Endothelial cell of umbilical vein (primary cell): ENCODE results near the gene TEAD3. TPM values are rescaled to one million over a fixed set of nuclear protein-coding genes. Genes with fewer than 3 reads are reported as not detected.

Experiments
- BruUV-seq: library from RNA; stranded (reverse); fragments of 400-500 nt; replicated peaks from 2 replicates; lab custom pipeline; 2021; lab: Mats Ljungman, UMichigan
- CTCF ChIA-PET: fragments of 300-600, 350-600 bp; sonication (Branson Sonifier 250); formaldehyde crosslinking; loops from one replicate; lab custom pipeline; 2021; ENCODE audit warnings: antibody characterized with exemption, inconsistent platforms; lab: Charles Lee
- POLR2A ChIA-PET: fragments of 300-600, 350-600 bp; sonication (Branson Sonifier 250); formaldehyde crosslinking; loops from one replicate; lab custom pipeline; 2021; ENCODE audit warnings: antibody characterized with exemption, inconsistent platforms; lab: Charles Lee
- DNase-seq: peaks from one replicate; pipeline ENCODE4 v3.0.0-alpha.2; 2011; ENCODE audit warnings: low read depth, low spot score
- FAIRE-seq: peaks from 2 replicates; lab custom pipeline; 2011; peaks lifted over from hg19 to GRCh38; lab: Jason Lieb, UNC
- H2AFZ ChIP-seq: 2 replicates; pipeline ENCODE4 v1.6.0; 2012; ENCODE audit warnings: low read depth, low read length, control low read depth, inconsistent platforms
- H3K27ac ChIP-seq: 2 replicates; pipeline ENCODE4 v1.5.1; 2011; ENCODE audit warnings: low read depth, mild to moderate bottlenecking, control low read depth, low read length, moderate library complexity; ENCODE audit not compliant: insufficient read depth
- H3K27me3 ChIP-seq, 2 experiments: 2 replicates each; pipeline versions ENCODE4 v1.6.0 to v1.6.1; 2011; ENCODE audit warnings: low read length in 2 of 2, mixed read lengths in 1 of 2; ENCODE audit not compliant: control insufficient read depth in 2 of 2, insufficient read depth in 2 of 2
- H3K36me3 ChIP-seq, 2 experiments: 2 replicates in 1 of 2; 3 replicates in 1 of 2; pipeline ENCODE4 v1.5.1; 2011; ENCODE audit warnings: low read length in 2 of 2, mild to moderate bottlenecking in 1 of 2, moderate library complexity in 1 of 2; ENCODE audit not compliant: control insufficient read depth in 2 of 2, insufficient read depth in 2 of 2; ENCODE audit errors: extremely low read depth in 1 of 2
- H3K4me1 ChIP-seq: 3 replicates; pipeline ENCODE4 v1.5.1; 2011; ENCODE audit warnings: mild to moderate bottlenecking, low read length; ENCODE audit not compliant: control insufficient read depth, insufficient read depth; ENCODE audit errors: extremely low read depth
- H3K4me2 ChIP-seq: 2 replicates; pipeline ENCODE4 v1.6.1; 2011; ENCODE audit warnings: low read length, control low read depth, mixed read lengths; ENCODE audit not compliant: insufficient read depth
- H3K4me3 ChIP-seq, 3 experiments: fragments of 200-600 bp in 1 of 3; sonication (generic), shearing (Covaris generic) in 1 of 3; replicated peaks in 1 of 3; 2 replicates each; pipeline ENCODE4 v1.5.1; 2011 to 2016; ENCODE audit warnings: control low read depth in 3 of 3, low read length in 3 of 3, mild to moderate bottlenecking in 2 of 3, inconsistent platforms in 1 of 3, low read depth in 1 of 3, moderate library complexity in 1 of 3; ENCODE audit not compliant: insufficient read depth in 1 of 3
- H3K79me2 ChIP-seq: 2 replicates; pipeline ENCODE4 v1.6.0; 2012; ENCODE audit warnings: low read length, inconsistent platforms; ENCODE audit not compliant: control insufficient read depth, insufficient read depth
- H3K9ac ChIP-seq: replicated peaks from 2 replicates; pipeline ENCODE3; 2011; ENCODE audit warnings: low read length, control low read depth; ENCODE audit not compliant: insufficient read depth; ENCODE audit errors: extremely low read depth
- H3K9me1 ChIP-seq: replicated peaks from 3 replicates; pipeline ENCODE4 v1.6.0; 2011; ENCODE audit warnings: mild to moderate bottlenecking, low read length; ENCODE audit not compliant: control insufficient read depth, insufficient read depth; ENCODE audit errors: extremely low read depth
- H3K9me3 ChIP-seq: replicated peaks from 2 replicates; pipeline ENCODE4 v1.5.1; 2012; ENCODE audit warnings: low read length, inconsistent platforms; ENCODE audit not compliant: control insufficient read depth, insufficient read depth
- H4K20me1 ChIP-seq: replicated peaks from 2 replicates; pipeline ENCODE3; 2011; ENCODE audit warnings: mild to moderate bottlenecking, low read length; ENCODE audit not compliant: control insufficient read depth, insufficient read depth; ENCODE audit errors: extremely low read depth
- EZH2 ChIP-seq: IDR thresholded peaks from 2 replicates; pipeline ENCODE4 v1.6.1; 2012; ENCODE audit warnings: borderline replicate concordance, low read depth, mild to moderate bottlenecking, moderate library complexity, low read length, inconsistent platforms; ENCODE audit not compliant: severe bottlenecking
- FOS ChIP-seq: IDR thresholded peaks from 2 replicates; pipeline ENCODE4 v1.6.1; 2011; ENCODE audit warnings: mild to moderate bottlenecking, low read length, moderate library complexity, borderline replicate concordance; ENCODE audit not compliant: insufficient read depth
- JUN ChIP-seq: IDR thresholded peaks from 2 replicates; pipeline ENCODE4 v1.6.1; 2011; ENCODE audit warnings: borderline replicate concordance, low read depth; ENCODE audit not compliant: insufficient read length, insufficient read depth
- MYC ChIP-seq: IDR thresholded peaks from one replicate; pipeline ENCODE4 v1.6.1; 2011; ENCODE audit warnings: mild to moderate bottlenecking, low read depth, low read length
- POLR2AphosphoS5 ChIP-seq: IDR thresholded peaks from 2 replicates; pipeline ENCODE4 v1.6.1; 2012; ENCODE audit warnings: low read depth, mild to moderate bottlenecking, control low read depth, low read length, moderate library complexity; ENCODE audit not compliant: insufficient read depth
- dilution Hi-C: fragments of 300-500 bp; cut with MboI; formaldehyde crosslinking; loops from one replicate; pipeline ENCODE4 v1.15.0; 2019; ENCODE audit warnings: low sequenced_read_pairs; ENCODE audit not compliant: extremely low pct_ligation_motif_present
- intact Hi-C: fragments of 100-400 bp; cut with micrococcal nuclease; formaldehyde crosslinking; loops from one replicate; pipeline ENCODE4 v1.10.0; 2022
- polyA plus RNA-seq, 4 experiments: library from polyadenylated mRNA; depleted of rRNA in 3 of 4; stranded (reverse) in 3 of 4; unstranded in 1 of 4; fragments of >200 nt; gene quantifications; 2 replicates each; pipeline versions ENCODE4 v1.2.1 to v1.2.3, GENCODE V29; 2011 to 2012; ENCODE audit warnings: missing spikeins in 1 of 4
- total RNA-seq: library from RNA; stranded (reverse); gene quantifications from 2 replicates; pipeline ENCODE4 v1.2.3, GENCODE V29; 2021
- TF ChIP-seq, protein P1 (sequence below), 2 donors: IDR thresholded peaks; 1 replicate in 1 of 2; 2 replicates in 1 of 2; pipeline ENCODE4 v1.5.1; 2011; ENCODE audit warnings: low read length in 2 of 2, mild to moderate bottlenecking in 2 of 2, moderate library complexity in 2 of 2, control low read depth in 1 of 2, inconsistent platforms in 1 of 2, low read depth in 1 of 2; ENCODE audit not compliant: insufficient read depth in 1 of 2; ENCODE audit errors: extremely low read depth in 1 of 2
- TF ChIP-seq, protein P2 (sequence below): IDR thresholded peaks from 2 replicates; pipeline ENCODE4 v1.6.1; 2011; ENCODE audit not compliant: insufficient read depth, insufficient read length

TEAD3 gene
- total and polyA plus RNA-seq, 2 donors (not counting 3 experiments of a cell fraction or from before 2014, with no cell fraction given): 1.1 to 1.6 TPM

DNA sequence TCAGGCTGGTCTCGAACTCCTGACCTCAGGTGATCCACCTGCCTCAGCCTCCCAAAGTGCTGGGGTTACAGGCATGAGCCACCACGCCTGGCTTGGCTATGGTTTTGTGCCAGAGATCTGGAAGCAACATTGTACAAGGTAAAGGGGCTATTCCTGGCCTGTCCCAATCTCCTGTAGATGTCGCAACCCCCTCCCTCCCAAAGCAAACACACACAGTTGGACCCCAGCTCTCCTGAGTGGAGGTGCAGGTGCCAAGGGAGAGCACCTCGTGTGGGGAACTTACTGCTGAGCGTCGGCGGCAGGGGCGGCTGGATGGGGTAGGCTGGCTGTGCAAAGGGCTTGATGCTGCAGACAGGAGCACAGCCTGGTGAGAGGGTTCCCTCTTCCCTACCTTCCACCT is 19.9 kb downstream of the TEAD3 start:
- no peak for TF ChIP-seq POLR2AphosphoS5
- TF ChIP-seq FOS: no peak
- TF ChIP-seq, protein P1, sequence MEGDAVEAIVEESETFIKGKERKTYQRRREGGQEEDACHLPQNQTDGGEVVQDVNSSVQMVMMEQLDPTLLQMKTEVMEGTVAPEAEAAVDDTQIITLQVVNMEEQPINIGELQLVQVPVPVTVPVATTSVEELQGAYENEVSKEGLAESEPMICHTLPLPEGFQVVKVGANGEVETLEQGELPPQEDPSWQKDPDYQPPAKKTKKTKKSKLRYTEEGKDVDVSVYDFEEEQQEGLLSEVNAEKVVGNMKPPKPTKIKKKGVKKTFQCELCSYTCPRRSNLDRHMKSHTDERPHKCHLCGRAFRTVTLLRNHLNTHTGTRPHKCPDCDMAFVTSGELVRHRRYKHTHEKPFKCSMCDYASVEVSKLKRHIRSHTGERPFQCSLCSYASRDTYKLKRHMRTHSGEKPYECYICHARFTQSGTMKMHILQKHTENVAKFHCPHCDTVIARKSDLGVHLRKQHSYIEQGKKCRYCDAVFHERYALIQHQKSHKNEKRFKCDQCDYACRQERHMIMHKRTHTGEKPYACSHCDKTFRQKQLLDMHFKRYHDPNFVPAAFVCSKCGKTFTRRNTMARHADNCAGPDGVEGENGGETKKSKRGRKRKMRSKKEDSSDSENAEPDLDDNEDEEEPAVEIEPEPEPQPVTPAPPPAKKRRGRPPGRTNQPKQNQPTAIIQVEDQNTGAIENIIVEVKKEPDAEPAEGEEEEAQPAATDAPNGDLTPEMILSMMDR (IDR thresholded peaks at IDR 0.05; ENCODE audit: extremely low read depth in 1 of 2, insufficient read depth in 1 of 2, low read depth in 1 of 2, low read length in 2 of 2): no peak
- no peak for TF ChIP-seq JUN
- TF ChIP-seq MYC: no peak
- no peak for TF ChIP-seq EZH2
- TF ChIP-seq, protein P2, sequence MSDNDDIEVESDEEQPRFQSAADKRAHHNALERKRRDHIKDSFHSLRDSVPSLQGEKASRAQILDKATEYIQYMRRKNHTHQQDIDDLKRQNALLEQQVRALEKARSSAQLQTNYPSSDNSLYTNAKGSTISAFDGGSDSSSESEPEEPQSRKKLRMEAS: no peak
- Histone ChIP-seq H3K9ac (no peak overlapping the region), H2AFZ (no peak overlapping the region), H3K79me2 (no peaks in the 10 kb centered on the region), H3K4me3 (no peak overlapping the region), H3K4me2 (no peak overlapping the region), H3K27ac (no peak overlapping the region), H3K4me1 (no peaks in the 10 kb centered on the region), H4K20me1 (peaks cover 5% of the 10 kb centered on the region), H3K27me3 (no peaks in the 10 kb centered on the region), H3K9me1 (no peaks in the 10 kb centered on the region), H3K9me3 (no peaks in the 10 kb centered on the region), H3K36me3 (peaks cover 3% of the 10 kb centered on the region in 2 experiments)
- no TSS peak for BruUV-seq
- dilution Hi-C loops: no loop called here
- no peak for DNase-seq
- CTCF ChIA-PET: interaction anchor here (0.8 to 1.4 kb wide), 2 partner anchors 10 to 12 kb away, joined by 3 read pairs; no protein-coding TSS in a partner anchor
- intact Hi-C loops: no loop called here
- POLR2A ChIA-PET: no interaction called here
- no peak for FAIRE-seq
